Cardiac muscle cell (in vitro differentiated cells and primary cell): ENCODE data around the gene LONRF3. TPM values are rescaled to one million over a fixed set of nuclear protein-coding genes. Genes with fewer than 3 reads are reported as not detected.

Experiments used
- DNase-seq, 2 donors: peaks; one replicate each; pipeline versions ENCODE4 v3.0.0 to v3.0.0-alpha.2; 2010 to 2017; ENCODE audit warnings: low read depth in 1 of 2, low spot score in 1 of 2
- H3K27ac ChIP-seq: fragments of 200-600 bp; sonication (generic); 2 replicates; pipeline ENCODE4 v1.5.1; 2016
- H3K27me3 ChIP-seq: fragments of 200-600 bp; sonication (generic); 2 replicates; pipeline ENCODE4 v1.6.0; 2016; ENCODE audit warnings: control low read depth
- H3K36me3 ChIP-seq: fragments of 200-600 bp; sonication (generic); 2 replicates; pipeline ENCODE4 v1.5.1; 2016; ENCODE audit warnings: control low read depth
- H3K4me1 ChIP-seq: fragments of 200-600 bp; sonication (generic); 2 replicates; pipeline ENCODE4 v1.8.1; 2017; ENCODE audit warnings: low read depth, mild to moderate bottlenecking, mixed run types
- H3K4me3 ChIP-seq: fragments of 200-600 bp; sonication (generic); 2 replicates; pipeline ENCODE4 v1.5.1; 2016; ENCODE audit warnings: mild to moderate bottlenecking
- H3K9me3 ChIP-seq: fragments of 200-600 bp; sonication (generic); 2 replicates; pipeline ENCODE4 v1.5.1; 2017; ENCODE audit warnings: low read depth, mild to moderate bottlenecking, control low read depth
- CTCF ChIP-seq: IDR thresholded peaks from 2 replicates; pipeline ENCODE4 v1.5.1; 2012; ENCODE audit warnings: low read depth, mild to moderate bottlenecking, low read length
- polyA plus RNA-seq: library from polyadenylated mRNA; unstranded; fragments of >200 nt; fragmentation: Nextera tagmentation; extraction: Ambion mirVana; gene quantifications from 2 replicates; pipeline ENCODE4 v1.2.1, GENCODE V29; 2016
- total RNA-seq: library from RNA; depleted of rRNA; stranded (reverse); fragments of >200 nt; gene quantifications from 2 replicates; pipeline ENCODE4 v1.2.3, GENCODE V29; 2016

Gene LONRF3
- total and polyA plus RNA-seq, 2 experiments from 2014 or later: 0.09 TPM; not detected in 1

- Histone ChIP-seq H3K9me3 (no peaks in the 10 kb centered on the region), H3K27ac (no peak overlapping the region), H3K36me3 (no peaks in the 10 kb centered on the region), H3K4me3 (no peak overlapping the region), H3K4me1 (no peaks in the 10 kb centered on the region), H3K27me3 (no peaks in the 10 kb centered on the region)
- no peak for DNase-seq
- no peak for TF ChIP-seq CTCF
Measured at GRCh38 chrX:118945921-118946320, 28.5 kb upstream of the LONRF3 start.

- DNase-seq: no peak
- Histone ChIP-seq H3K4me3 (no peak overlapping the region), H3K4me1 (no peaks in the 10 kb centered on the region), H3K36me3 (no peaks in the 10 kb centered on the region), H3K27me3 (no peaks in the 10 kb centered on the region), H3K27ac (no peak overlapping the region), H3K9me3 (no peaks in the 10 kb centered on the region)
- TF ChIP-seq CTCF: no peak
Measured at GRCh38 chrX:118948270-118948669, 26.1 kb upstream of the LONRF3 start.

GRCh38 chrX:118961866-118962560 is 12.4 kb upstream of the LONRF3 start:
- Histone ChIP-seq H3K27me3 (peaks cover 8% of the 10 kb centered on the region), H3K36me3 (no peaks in the 10 kb centered on the region), H3K4me1 (no peaks in the 10 kb centered on the region), H3K27ac (no peak overlapping the region), H3K4me3 (no peak overlapping the region), H3K9me3 (no peaks in the 10 kb centered on the region)
- no peak for TF ChIP-seq CTCF
- no peak for DNase-seq

GRCh38 chrX:118963159-118963558 is 11.3 kb upstream of the LONRF3 start:
- no peak for DNase-seq
- Histone ChIP-seq H3K27ac (no peak overlapping the region), H3K4me3 (no peak overlapping the region), H3K27me3 (peaks cover 13% of the 10 kb centered on the region), H3K36me3 (no peaks in the 10 kb centered on the region), H3K9me3 (no peaks in the 10 kb centered on the region), H3K4me1 (no peaks in the 10 kb centered on the region)
- no peak for TF ChIP-seq CTCF

DNA sequence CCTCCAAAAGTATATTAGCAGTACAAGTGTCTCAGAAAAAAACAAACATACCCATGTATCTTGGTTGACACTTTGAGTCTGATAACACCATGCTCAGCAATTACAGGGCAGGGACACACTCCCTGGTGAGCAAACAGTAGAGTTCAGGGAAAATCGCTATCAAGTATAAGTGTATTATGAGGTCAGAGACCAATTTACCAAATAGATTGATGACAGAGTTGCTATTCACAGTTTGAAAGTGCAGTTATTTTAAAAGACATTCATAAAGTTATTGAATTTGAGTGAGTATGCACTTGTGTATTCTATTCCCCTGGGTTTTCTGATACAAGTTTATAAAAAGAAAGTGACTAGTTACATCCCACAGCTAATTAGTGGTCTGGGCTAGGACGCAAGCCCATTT is 10.2 kb upstream of the LONRF3 start:
- no peaks in the 10 kb centered on the region for H3K9me3 ChIP-seq
- no peak for DNase-seq
- no peak for TF ChIP-seq CTCF
- no peak overlapping the region for H3K27ac ChIP-seq
- H3K27me3 ChIP-seq: peaks cover 24% of the 10 kb centered on the region
- no peaks in the 10 kb centered on the region for H3K4me1 ChIP-seq
- H3K36me3 ChIP-seq: no peaks in the 10 kb centered on the region
- H3K4me3 ChIP-seq: no peak overlapping the region
